Liver (tissue), 9 donors: ENCODE measurements around the gene SLC39A12. TPM values are rescaled to one million over a fixed set of nuclear protein-coding genes. Genes with fewer than 3 reads are reported as not detected.

Experiments
- DNase-seq: peaks from one replicate; pipeline ENCODE4 v3.0.0-alpha.2; 2017; ENCODE audit warnings: low spot score
- H3K27ac ChIP-seq, 2 donors: one replicate each; pipeline ENCODE4 v1.7.0; 2013; ENCODE audit warnings: inconsistent platforms in 2 of 2, low read length in 2 of 2, control low read depth in 1 of 2, low read depth in 1 of 2, mild to moderate bottlenecking in 1 of 2
- H3K27me3 ChIP-seq, 4 donors: one replicate each; pipeline versions ENCODE4 v1.6.1 to v1.7.0; 2013; ENCODE audit warnings: low read length in 3 of 4, inconsistent platforms in 1 of 4, mild to moderate bottlenecking in 1 of 4, moderate library complexity in 1 of 4; ENCODE audit not compliant: control insufficient read depth in 4 of 4, insufficient read depth in 4 of 4
- H3K36me3 ChIP-seq, 4 donors: one replicate each; pipeline versions ENCODE4 v1.6.1 to v1.7.0; 2013; ENCODE audit warnings: low read length in 3 of 4, mild to moderate bottlenecking in 3 of 4, low read depth in 1 of 4, moderate library complexity in 1 of 4; ENCODE audit not compliant: control insufficient read depth in 4 of 4, insufficient read depth in 3 of 4
- H3K4me1 ChIP-seq, 4 donors: one replicate each; pipeline versions ENCODE4 v1.6.1 to v1.7.0; 2013; ENCODE audit warnings: low read length in 3 of 4, mild to moderate bottlenecking in 3 of 4, moderate library complexity in 1 of 4; ENCODE audit not compliant: control insufficient read depth in 4 of 4, insufficient read depth in 4 of 4
- H3K4me3 ChIP-seq, 3 donors: one replicate each; pipeline versions ENCODE4 v1.6.1 to v1.7.0; 2013; ENCODE audit warnings: low read length in 3 of 3, control low read depth in 1 of 3, low read depth in 1 of 3, mild to moderate bottlenecking in 1 of 3
- H3K9ac ChIP-seq, 2 donors: one replicate each; pipeline ENCODE4 v1.7.0; 2013; ENCODE audit warnings: low read length in 2 of 2, mild to moderate bottlenecking in 2 of 2, moderate library complexity in 2 of 2, control low read depth in 1 of 2, low read depth in 1 of 2
- H3K9me3 ChIP-seq, 4 donors: one replicate each; pipeline versions ENCODE4 v1.6.1 to v1.7.0; 2013; ENCODE audit warnings: low read length in 3 of 4; ENCODE audit not compliant: control insufficient read depth in 4 of 4
- CTCF ChIP-seq: fragments of 150-350 bp; IDR thresholded peaks from 2 replicates; pipeline ENCODE4 v1.5.1; 2017; ENCODE audit warnings: improper control_type of control experiment, low read depth, low read length; ENCODE audit not compliant: missing input control
- EGR1 ChIP-seq, 2 donors: IDR thresholded peaks; 2 replicates each; pipeline ENCODE4 v1.6.1; 2016 to 2018; ENCODE audit warnings: antibody characterized with exemption in 2 of 2, low read depth in 2 of 2
- FOXA1 ChIP-seq: IDR thresholded peaks from 2 replicates; pipeline ENCODE4 v1.6.1; 2016; ENCODE audit warnings: antibody characterized with exemption
- FOXA2 ChIP-seq: IDR thresholded peaks from 2 replicates; pipeline ENCODE4 v1.6.1; 2016; ENCODE audit warnings: antibody characterized with exemption
- GABPA ChIP-seq, 2 donors: IDR thresholded peaks in 1 of 2; conservative IDR thresholded peaks in 1 of 2; 2 replicates each; pipeline ENCODE4 v1.6.1; 2016; ENCODE audit warnings: antibody characterized with exemption in 2 of 2, mild to moderate bottlenecking in 1 of 2, moderate library complexity in 1 of 2
- HNF4A ChIP-seq, 2 donors: conservative IDR thresholded peaks; 2 replicates each; pipeline ENCODE4 v1.6.1; 2016; ENCODE audit warnings: antibody characterized with exemption in 2 of 2, mild to moderate bottlenecking in 2 of 2
- HNF4G ChIP-seq: IDR thresholded peaks from 2 replicates; pipeline ENCODE4 v1.6.1; 2016; ENCODE audit warnings: antibody characterized with exemption
- JUND ChIP-seq, 2 donors: IDR thresholded peaks; 2 replicates each; pipeline ENCODE4 v1.6.1; 2016; ENCODE audit warnings: antibody characterized with exemption in 2 of 2
- MAX ChIP-seq: IDR thresholded peaks from 2 replicates; pipeline ENCODE4 v1.6.1; 2016; ENCODE audit warnings: antibody characterized with exemption
- NR2F2 ChIP-seq: IDR thresholded peaks from 2 replicates; pipeline ENCODE4 v1.6.1; 2016; ENCODE audit warnings: antibody characterized with exemption
- RAD21 ChIP-seq, 2 donors: IDR thresholded peaks; 2 replicates each; pipeline ENCODE4 v1.6.1; 2016; ENCODE audit warnings: antibody characterized with exemption in 2 of 2, mild to moderate bottlenecking in 2 of 2
- RXRA ChIP-seq, 2 donors: IDR thresholded peaks; 2 replicates each; pipeline ENCODE4 v1.6.1; 2017 to 2018; ENCODE audit warnings: antibody characterized with exemption in 2 of 2, mild to moderate bottlenecking in 1 of 2
- SP1 ChIP-seq: IDR thresholded peaks from 2 replicates; pipeline ENCODE4 v1.6.1; 2018; ENCODE audit warnings: antibody characterized with exemption, mild to moderate bottlenecking
- TAF1 ChIP-seq: conservative IDR thresholded peaks from 2 replicates; pipeline ENCODE4 v1.6.1; 2016; ENCODE audit warnings: antibody characterized with exemption, mild to moderate bottlenecking
- YY1 ChIP-seq: IDR thresholded peaks from 2 replicates; pipeline ENCODE4 v1.6.1; 2016; ENCODE audit warnings: antibody characterized with exemption, mild to moderate bottlenecking
- WGBS: extraction: QIAGEN DNeasy Blood & Tissue Kit; methylation state at CpG from one replicate; pipeline ENCODE4 v1.1.7; 2013; 5-methylcytosine and 5-hydroxymethylcytosine counted together
- polyA plus RNA-seq, 2 donors: library from polyadenylated mRNA; stranded (reverse) in 1 of 2; unstranded in 1 of 2; fragments of 200-250 nt in 1 of 2; fragments of >200 nt in 1 of 2; fragmentation: Nextera tagmentation in 1 of 2; extraction: Ambion mirVana in 1 of 2; gene quantifications; one replicate each; pipeline versions ENCODE4 v1.2.1 to v1.2.3, GENCODE V29; 2013 to 2015
- total RNA-seq, 2 donors: library from RNA; depleted of rRNA; stranded (reverse); fragments of >200 nt; gene quantifications; one replicate each; pipeline ENCODE4 v1.2.3, GENCODE V29; 2014
- TF ChIP-seq, protein P1 (sequence below): IDR thresholded peaks from 2 replicates; pipeline ENCODE4 v1.6.1; 2016; ENCODE audit warnings: antibody characterized with exemption, mild to moderate bottlenecking
- TF ChIP-seq, protein P2 (sequence below): IDR thresholded peaks from 2 replicates; pipeline ENCODE4 v1.6.1; 2016; ENCODE audit warnings: antibody characterized with exemption
- TF ChIP-seq, protein P3 (sequence below): IDR thresholded peaks from 2 replicates; pipeline ENCODE4 v1.6.1; 2016; ENCODE audit warnings: antibody characterized with exemption
- donor health status: healthy.
- donor health status: healthy.
- donor health status: healthy.
- donor health status: healthy.
- donor health status: healthy.

The SLC39A12 gene
- total and polyA plus RNA-seq, 4 donors: 0.05 to 0.08 TPM; not detected in 2

GRCh38 chr10:17989908-17990767 is 38.4 kb downstream of the SLC39A12 start:
- Histone ChIP-seq H3K27me3 (no peaks in the 10 kb centered on the region), H3K27ac (no peak overlapping the region), H3K9me3 (no peaks in the 10 kb centered on the region), H3K36me3 (no peaks in the 10 kb centered on the region), H3K4me1 (no peaks in the 10 kb centered on the region), H3K4me3 (no peak overlapping the region), H3K9ac (no peak overlapping the region)
- TF ChIP-seq, protein P1, sequence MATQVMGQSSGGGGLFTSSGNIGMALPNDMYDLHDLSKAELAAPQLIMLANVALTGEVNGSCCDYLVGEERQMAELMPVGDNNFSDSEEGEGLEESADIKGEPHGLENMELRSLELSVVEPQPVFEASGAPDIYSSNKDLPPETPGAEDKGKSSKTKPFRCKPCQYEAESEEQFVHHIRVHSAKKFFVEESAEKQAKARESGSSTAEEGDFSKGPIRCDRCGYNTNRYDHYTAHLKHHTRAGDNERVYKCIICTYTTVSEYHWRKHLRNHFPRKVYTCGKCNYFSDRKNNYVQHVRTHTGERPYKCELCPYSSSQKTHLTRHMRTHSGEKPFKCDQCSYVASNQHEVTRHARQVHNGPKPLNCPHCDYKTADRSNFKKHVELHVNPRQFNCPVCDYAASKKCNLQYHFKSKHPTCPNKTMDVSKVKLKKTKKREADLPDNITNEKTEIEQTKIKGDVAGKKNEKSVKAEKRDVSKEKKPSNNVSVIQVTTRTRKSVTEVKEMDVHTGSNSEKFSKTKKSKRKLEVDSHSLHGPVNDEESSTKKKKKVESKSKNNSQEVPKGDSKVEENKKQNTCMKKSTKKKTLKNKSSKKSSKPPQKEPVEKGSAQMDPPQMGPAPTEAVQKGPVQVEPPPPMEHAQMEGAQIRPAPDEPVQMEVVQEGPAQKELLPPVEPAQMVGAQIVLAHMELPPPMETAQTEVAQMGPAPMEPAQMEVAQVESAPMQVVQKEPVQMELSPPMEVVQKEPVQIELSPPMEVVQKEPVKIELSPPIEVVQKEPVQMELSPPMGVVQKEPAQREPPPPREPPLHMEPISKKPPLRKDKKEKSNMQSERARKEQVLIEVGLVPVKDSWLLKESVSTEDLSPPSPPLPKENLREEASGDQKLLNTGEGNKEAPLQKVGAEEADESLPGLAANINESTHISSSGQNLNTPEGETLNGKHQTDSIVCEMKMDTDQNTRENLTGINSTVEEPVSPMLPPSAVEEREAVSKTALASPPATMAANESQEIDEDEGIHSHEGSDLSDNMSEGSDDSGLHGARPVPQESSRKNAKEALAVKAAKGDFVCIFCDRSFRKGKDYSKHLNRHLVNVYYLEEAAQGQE: no peak
- no peak for TF ChIP-seq YY1
- no peak for TF ChIP-seq HNF4G
- no peak for TF ChIP-seq HNF4A (conservative IDR thresholded peaks at IDR 0.05)
- TF ChIP-seq TAF1: no peak
- no peak for TF ChIP-seq FOXA1
- no peak for TF ChIP-seq NR2F2
- no peak for TF ChIP-seq JUND (IDR thresholded peaks at IDR 0.05)
- TF ChIP-seq, protein P2, sequence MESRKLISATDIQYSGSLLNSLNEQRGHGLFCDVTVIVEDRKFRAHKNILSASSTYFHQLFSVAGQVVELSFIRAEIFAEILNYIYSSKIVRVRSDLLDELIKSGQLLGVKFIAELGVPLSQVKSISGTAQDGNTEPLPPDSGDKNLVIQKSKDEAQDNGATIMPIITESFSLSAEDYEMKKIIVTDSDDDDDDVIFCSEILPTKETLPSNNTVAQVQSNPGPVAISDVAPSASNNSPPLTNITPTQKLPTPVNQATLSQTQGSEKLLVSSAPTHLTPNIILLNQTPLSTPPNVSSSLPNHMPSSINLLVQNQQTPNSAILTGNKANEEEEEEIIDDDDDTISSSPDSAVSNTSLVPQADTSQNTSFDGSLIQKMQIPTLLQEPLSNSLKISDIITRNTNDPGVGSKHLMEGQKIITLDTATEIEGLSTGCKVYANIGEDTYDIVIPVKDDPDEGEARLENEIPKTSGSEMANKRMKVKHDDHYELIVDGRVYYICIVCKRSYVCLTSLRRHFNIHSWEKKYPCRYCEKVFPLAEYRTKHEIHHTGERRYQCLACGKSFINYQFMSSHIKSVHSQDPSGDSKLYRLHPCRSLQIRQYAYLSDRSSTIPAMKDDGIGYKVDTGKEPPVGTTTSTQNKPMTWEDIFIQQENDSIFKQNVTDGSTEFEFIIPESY: no peak
- TF ChIP-seq SP1: no peak
- TF ChIP-seq MAX: no peak
- TF ChIP-seq, protein P3, sequence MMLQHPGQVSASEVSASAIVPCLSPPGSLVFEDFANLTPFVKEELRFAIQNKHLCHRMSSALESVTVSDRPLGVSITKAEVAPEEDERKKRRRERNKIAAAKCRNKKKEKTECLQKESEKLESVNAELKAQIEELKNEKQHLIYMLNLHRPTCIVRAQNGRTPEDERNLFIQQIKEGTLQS: no peak
- TF ChIP-seq RXRA (IDR thresholded peaks at IDR 0.05): no peak
- no peak for TF ChIP-seq GABPA (IDR thresholded peaks at IDR 0.05 in 1 of 2, conservative IDR thresholded peaks at IDR 0.05 in 1 of 2)
- TF ChIP-seq RAD21 (IDR thresholded peaks at IDR 0.05): no peak
- TF ChIP-seq FOXA2: no peak
- no peak for TF ChIP-seq EGR1 (IDR thresholded peaks at IDR 0.05; ENCODE audit: low read depth in 2 of 2)
- no peak for TF ChIP-seq CTCF
- DNase-seq: no peak
- WGBS: 76% methylated on average over 6 of the region's 6 CpGs
